IgD-negative memory B cell (primary cell): ENCODE data around the gene RUNX2. TPM values are rescaled to one million over a fixed set of nuclear protein-coding genes. Genes with fewer than 3 reads are reported as not detected.

Experiments
- H3K27ac Mint-ChIP-seq, 3 donors: one replicate each; pipeline ENCODE4 v1.8.0; 2020 to 2022; ENCODE audit warnings: mild to moderate bottlenecking in 3 of 3, mixed read lengths in 3 of 3, moderate library complexity in 1 of 3
- H3K27me3 Mint-ChIP-seq: one replicate; pipeline ENCODE4 v1.8.0; 2021; ENCODE audit warnings: mixed read lengths
- H3K36me3 Mint-ChIP-seq: one replicate; pipeline ENCODE4 v1.8.0; 2020; ENCODE audit warnings: mild to moderate bottlenecking, mixed read lengths
- H3K4me1 Mint-ChIP-seq, 3 donors: one replicate each; pipeline ENCODE4 v1.8.0; 2020 to 2022; ENCODE audit warnings: mixed read lengths in 3 of 3, mild to moderate bottlenecking in 1 of 3
- H3K4me3 Mint-ChIP-seq, 4 donors: one replicate each; pipeline ENCODE4 v1.8.0; 2020 to 2022; ENCODE audit warnings: mild to moderate bottlenecking in 4 of 4, mixed read lengths in 4 of 4, moderate library complexity in 3 of 4
- H3K9me3 Mint-ChIP-seq, 3 donors: one replicate each; pipeline ENCODE4 v1.8.0; 2020 to 2021; ENCODE audit warnings: mixed read lengths in 3 of 3, mild to moderate bottlenecking in 1 of 3
- polyA plus RNA-seq: library from polyadenylated mRNA; unstranded; fragments of 300-500 nt; fragmentation: Illumina TruSeq; gene quantifications from one replicate; pipeline ENCODE4 v1.2.3, GENCODE V29; 2021

RUNX2 gene
- polyA plus RNA-seq, 1 donor from 2014 or later: 2.9 TPM

GRCh38 chr6:45531999-45532595 is 204.0 kb downstream of the RUNX2 start:
- H3K4me3 Mint-ChIP-seq: no peak overlapping the region
- peaks cover 0 to 3% (median 0%) of the 10 kb centered on the region in 3 donors for H3K9me3 Mint-ChIP-seq
- no peak overlapping the region for H3K27ac Mint-ChIP-seq
- no peaks in the 10 kb centered on the region for H3K27me3 Mint-ChIP-seq
- H3K4me1 Mint-ChIP-seq: peaks cover 0 to 3% (median 1%) of the 10 kb centered on the region in 3 donors
- peaks cover 5% of the 10 kb centered on the region for H3K36me3 Mint-ChIP-seq

DNA sequence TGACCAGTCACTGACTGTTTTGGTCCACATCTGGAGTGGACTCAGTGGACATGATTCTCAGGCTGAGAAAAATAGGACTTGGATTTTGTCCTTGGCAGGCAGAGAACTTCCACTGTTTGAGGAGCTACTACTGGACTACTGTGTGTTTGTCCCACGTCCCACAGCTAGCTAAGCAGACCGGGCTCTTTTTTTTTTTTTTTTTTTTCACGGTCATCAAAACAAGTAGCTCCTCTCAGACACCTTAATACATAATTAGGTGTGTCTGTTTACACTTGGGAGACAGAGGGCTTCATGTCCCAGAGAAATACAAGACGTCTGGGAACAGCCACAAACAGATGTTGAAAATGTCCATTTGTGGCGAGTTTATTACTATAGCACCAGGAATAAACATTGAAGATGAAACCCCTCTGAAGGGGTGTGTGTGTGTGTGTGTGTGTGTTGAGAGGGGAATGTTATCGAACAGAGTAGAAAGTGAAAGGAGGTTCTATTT is 204.6 kb downstream of the RUNX2 start:
- Mint-ChIP-seq H3K4me3 (no peak overlapping the region), H3K36me3 (peaks cover 3% of the 10 kb centered on the region), H3K27me3 (no peaks in the 10 kb centered on the region), H3K27ac (peak overlapping the region in 1 of 3 donors; percentile 6), H3K9me3 (peaks cover 0 to 1% (median 0%) of the 10 kb centered on the region in 3 donors), H3K4me1 (peaks cover 0 to 3% (median 1%) of the 10 kb centered on the region in 3 donors)

DNA sequence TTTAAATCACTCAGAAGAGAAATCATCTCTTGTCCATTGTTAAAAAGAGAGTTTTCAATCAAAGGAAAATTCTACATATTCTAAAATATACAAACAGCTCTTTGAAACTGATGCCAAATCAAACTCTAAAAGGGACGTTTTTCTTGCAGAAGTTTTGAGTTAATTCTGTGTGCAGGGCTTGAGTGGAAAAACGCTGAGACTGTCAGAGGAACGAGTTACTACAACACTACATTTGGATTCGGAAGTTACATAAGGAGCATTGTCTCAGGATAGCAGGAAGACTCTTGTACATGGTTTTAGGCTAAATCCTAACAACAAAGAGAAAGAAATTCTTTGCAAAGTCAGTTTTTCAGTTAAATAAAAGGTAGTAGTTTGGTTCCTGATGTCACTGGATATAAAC is 205.3 kb downstream of the RUNX2 start:
- Mint-ChIP-seq H3K9me3 (no peaks in the 10 kb centered on the region), H3K4me3 (no peak overlapping the region), H3K27me3 (no peaks in the 10 kb centered on the region), H3K4me1 (peaks cover 1 to 3% (median 3%) of the 10 kb centered on the region in 3 donors), H3K36me3 (no peaks in the 10 kb centered on the region), H3K27ac (no peak overlapping the region)

- no peaks in the 10 kb centered on the region for H3K27me3 Mint-ChIP-seq
- H3K36me3 Mint-ChIP-seq: peaks cover 2% of the 10 kb centered on the region
- H3K9me3 Mint-ChIP-seq: no peaks in the 10 kb centered on the region
- peaks cover 5 to 14% (median 11%) of the 10 kb centered on the region in 3 donors for H3K4me1 Mint-ChIP-seq
- H3K27ac Mint-ChIP-seq: peak overlapping the region in 1 of 3 donors; percentile 36
- no peak overlapping the region for H3K4me3 Mint-ChIP-seq
Observed at GRCh38 chr6:45535933-45536332, 207.8 kb downstream of the RUNX2 start.

GRCh38 chr6:45537539-45537938 is 209.4 kb downstream of the RUNX2 start:
- H3K4me1 Mint-ChIP-seq: peaks cover 5 to 14% (median 11%) of the 10 kb centered on the region in 3 donors
- no peaks in the 10 kb centered on the region for H3K9me3 Mint-ChIP-seq
- H3K27ac Mint-ChIP-seq: no peak overlapping the region
- H3K4me3 Mint-ChIP-seq: no peak overlapping the region
- H3K27me3 Mint-ChIP-seq: no peaks in the 10 kb centered on the region
- peaks cover 2% of the 10 kb centered on the region for H3K36me3 Mint-ChIP-seq

GRCh38 chr6:45538641-45539547 is 210.8 kb downstream of the RUNX2 start:
- Mint-ChIP-seq H3K36me3 (peaks cover 2% of the 10 kb centered on the region), H3K4me1 (peaks cover 5 to 14% (median 11%) of the 10 kb centered on the region in 3 donors), H3K9me3 (no peaks in the 10 kb centered on the region), H3K27me3 (no peaks in the 10 kb centered on the region), H3K4me3 (no peak overlapping the region), H3K27ac (no peak overlapping the region)

GRCh38 chr6:45540375-45540920 is 212.3 kb downstream of the RUNX2 start:
- H3K9me3 Mint-ChIP-seq: no peaks in the 10 kb centered on the region
- H3K4me3 Mint-ChIP-seq: no peak overlapping the region
- H3K36me3 Mint-ChIP-seq: peaks cover 2% of the 10 kb centered on the region
- H3K4me1 Mint-ChIP-seq: peaks cover 5 to 13% (median 11%) of the 10 kb centered on the region in 3 donors
- no peaks in the 10 kb centered on the region for H3K27me3 Mint-ChIP-seq
- H3K27ac Mint-ChIP-seq: no peak overlapping the region

GRCh38 chr6:45541934-45542333 is 213.8 kb downstream of the RUNX2 start:
- no peak overlapping the region for H3K27ac Mint-ChIP-seq
- no peaks in the 10 kb centered on the region for H3K9me3 Mint-ChIP-seq
- peaks cover 2% of the 10 kb centered on the region for H3K36me3 Mint-ChIP-seq
- H3K4me1 Mint-ChIP-seq: peaks cover 4 to 19% (median 12%) of the 10 kb centered on the region in 3 donors
- H3K27me3 Mint-ChIP-seq: no peaks in the 10 kb centered on the region
- H3K4me3 Mint-ChIP-seq: no peak overlapping the region

GRCh38 chr6:45543298-45544235 is 215.4 kb downstream of the RUNX2 start:
- Mint-ChIP-seq H3K4me1 (peaks cover 16 to 18% (median 18%) of the 10 kb centered on the region in 3 donors), H3K27me3 (peaks cover 3% of the 10 kb centered on the region), H3K27ac (no peak overlapping the region), H3K4me3 (no peak overlapping the region), H3K9me3 (no peaks in the 10 kb centered on the region), H3K36me3 (peaks cover 4% of the 10 kb centered on the region)

DNA sequence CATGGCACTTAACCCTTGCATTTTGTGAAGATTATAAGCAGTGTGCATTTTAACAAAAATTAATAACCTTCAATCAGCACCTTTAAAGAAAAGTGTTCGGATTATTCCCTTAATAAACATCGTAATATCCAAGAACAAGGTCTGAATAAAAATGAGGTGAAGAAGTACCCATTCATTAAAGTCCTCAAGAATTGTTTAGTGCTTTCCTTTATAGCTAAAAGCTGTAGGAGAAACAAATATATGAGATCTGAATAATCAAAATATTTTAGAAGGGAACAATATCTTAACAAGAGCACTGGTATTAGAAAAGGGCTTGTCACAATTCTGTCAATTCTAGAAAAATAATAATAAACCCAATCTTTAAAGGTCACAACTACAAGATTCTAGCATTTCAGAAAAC is 217.3 kb downstream of the RUNX2 start:
- peaks cover 2% of the 10 kb centered on the region for H3K36me3 Mint-ChIP-seq
- no peak overlapping the region for H3K4me3 Mint-ChIP-seq
- H3K27me3 Mint-ChIP-seq: peaks cover 4% of the 10 kb centered on the region

DNA sequence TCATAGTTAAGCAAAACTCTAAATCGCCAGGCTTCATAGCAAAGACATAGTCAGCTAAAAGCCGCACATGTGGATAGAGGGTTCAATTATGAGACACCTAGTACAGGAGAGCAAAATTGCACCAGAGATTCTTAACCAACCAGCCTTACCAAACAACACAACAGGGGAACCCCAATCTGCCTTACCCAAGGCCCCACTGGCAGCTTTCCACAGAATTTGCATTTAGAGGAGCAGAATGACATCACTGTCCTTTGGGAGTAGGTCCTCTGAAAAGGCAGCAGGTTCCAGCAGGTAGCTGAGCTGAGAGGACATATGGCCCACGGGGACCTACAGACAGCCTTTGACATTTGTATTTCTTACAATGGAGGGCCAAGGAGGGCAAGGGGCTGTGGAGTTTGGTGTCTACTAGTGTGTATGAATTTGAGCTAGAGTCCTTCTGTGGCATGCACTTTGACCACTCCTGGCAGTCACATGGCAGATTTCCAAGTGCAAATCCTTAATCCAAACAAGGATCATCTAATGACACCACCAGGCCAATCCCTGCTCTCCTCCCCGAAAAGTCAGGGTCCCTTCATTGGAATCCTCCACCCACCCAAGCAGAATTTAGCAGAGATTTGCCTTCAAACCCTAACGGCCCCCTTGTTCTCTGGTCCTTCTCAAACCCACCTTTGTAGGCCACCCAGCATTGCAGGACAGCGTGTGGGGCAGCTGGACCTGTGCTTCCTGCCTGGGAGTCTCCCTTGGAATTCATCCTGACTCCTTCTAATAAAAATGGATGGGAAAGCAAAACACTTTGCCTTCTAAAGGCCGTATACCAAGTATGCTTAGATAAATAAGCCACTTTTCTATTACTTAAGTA is 220.8 kb downstream of the RUNX2 start:
- H3K9me3 Mint-ChIP-seq: no peaks in the 10 kb centered on the region
- peaks cover 8% of the 10 kb centered on the region for H3K27me3 Mint-ChIP-seq
- peaks cover 13 to 22% (median 19%) of the 10 kb centered on the region in 3 donors for H3K4me1 Mint-ChIP-seq
- peak overlapping the region in 1 of 3 donors; percentile 2 for H3K27ac Mint-ChIP-seq
- peak overlapping the region in 2 of 4 donors; percentile 29 to 61 for H3K4me3 Mint-ChIP-seq
- peaks cover 2% of the 10 kb centered on the region for H3K36me3 Mint-ChIP-seq

More for the DNA sequence above, 217.3 kb downstream of the RUNX2 start:
- H3K4me1 Mint-ChIP-seq: peaks cover 18 to 22% (median 20%) of the 10 kb centered on the region in 3 donors
- H3K27ac Mint-ChIP-seq: no peak overlapping the region
- H3K9me3 Mint-ChIP-seq: no peaks in the 10 kb centered on the region

DNA sequence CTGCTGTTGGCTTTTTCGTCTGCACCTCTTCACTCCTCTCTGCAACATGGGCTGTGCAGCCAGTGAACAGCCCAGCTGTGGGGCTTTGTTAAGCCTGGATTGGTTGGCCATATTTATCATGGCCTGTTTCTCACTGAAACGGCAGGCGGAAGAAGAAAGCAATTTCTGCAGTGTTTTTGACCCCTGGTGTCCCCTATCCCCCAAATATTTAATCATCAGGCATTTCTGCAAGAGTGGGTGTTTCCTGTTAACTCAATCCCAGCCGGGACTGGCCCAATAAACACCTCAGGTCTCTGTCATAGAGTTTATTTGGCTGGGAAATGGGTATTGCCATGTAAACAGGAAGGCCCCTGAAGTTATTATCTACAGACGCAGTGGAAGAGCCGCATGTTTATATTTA is 224.4 kb downstream of the RUNX2 start:
- no peak overlapping the region for H3K4me3 Mint-ChIP-seq
- peaks cover 15 to 25% (median 20%) of the 10 kb centered on the region in 3 donors for H3K4me1 Mint-ChIP-seq
- peak overlapping the region in 1 of 3 donors; percentile 9 for H3K27ac Mint-ChIP-seq
- H3K27me3 Mint-ChIP-seq: peaks cover 11% of the 10 kb centered on the region
- peaks cover 2% of the 10 kb centered on the region for H3K36me3 Mint-ChIP-seq
- no peaks in the 10 kb centered on the region for H3K9me3 Mint-ChIP-seq

- H3K27me3 Mint-ChIP-seq: peaks cover 10% of the 10 kb centered on the region
- H3K27ac Mint-ChIP-seq: peak overlapping the region in 2 of 3 donors; percentile 1 to 48
- H3K9me3 Mint-ChIP-seq: no peaks in the 10 kb centered on the region
- H3K4me1 Mint-ChIP-seq: peaks cover 12 to 17% (median 12%) of the 10 kb centered on the region in 3 donors
- H3K36me3 Mint-ChIP-seq: no peaks in the 10 kb centered on the region
- H3K4me3 Mint-ChIP-seq: peak overlapping the region in 1 of 4 donors; percentile 38
Observed at GRCh38 chr6:45553730-45554344, 225.7 kb downstream of the RUNX2 start.
